GM18951 (cell line): ENCODE results near the gene DNAH11.

Source experiments
- POLR2A ChIP-seq: IDR thresholded peaks from 4 replicates; pipeline ENCODE4 v1.6.1; 2011; ENCODE audit warnings: mild to moderate bottlenecking; ENCODE audit not compliant: insufficient read length, insufficient read depth; ENCODE audit errors: extremely low read depth
- in situ Hi-C: fragments of 300-500 bp; cut with MboI; formaldehyde crosslinking; loops from one replicate; pipeline ENCODE4 v1.12.0; 2022; ENCODE audit warnings: low sequenced_read_pairs, mixed read lengths, inconsistent platforms; ENCODE audit not compliant: unreplicated experiment

Gene DNAH11

DNA sequence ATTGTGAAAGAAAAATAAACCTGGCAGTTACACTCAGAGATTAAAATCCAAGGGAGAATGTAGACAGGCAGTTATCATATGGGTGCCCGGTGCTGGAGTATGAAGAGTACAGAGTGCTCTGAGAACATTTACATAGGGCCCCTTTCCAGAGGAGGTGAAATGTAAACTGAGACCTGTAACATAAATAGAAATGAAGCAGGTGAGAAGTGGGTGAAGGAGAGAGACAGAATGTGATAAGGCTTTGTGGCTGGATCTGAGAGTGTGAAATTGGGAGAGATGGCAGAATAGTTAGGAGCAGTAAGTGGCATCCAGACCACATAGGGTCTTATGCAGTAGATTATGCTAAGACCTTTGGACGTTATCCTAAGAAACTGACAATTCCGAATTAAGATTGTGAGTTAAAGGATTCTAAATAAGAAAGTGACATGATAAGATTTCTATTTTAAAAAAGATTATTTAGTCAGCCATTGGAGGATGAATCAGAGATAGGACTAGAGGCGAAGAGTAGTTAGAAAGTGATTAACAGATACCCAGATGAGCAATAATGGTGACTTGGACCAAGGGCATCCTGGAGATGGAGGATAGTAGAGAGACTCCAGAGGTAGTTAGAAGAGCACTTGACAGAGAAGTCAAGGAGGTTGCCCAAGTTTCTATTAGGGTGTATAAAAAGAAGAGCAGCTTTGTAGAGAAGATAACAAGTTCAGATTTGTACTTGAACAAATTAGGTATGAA lies 36.7 kb downstream of the DNAH11 start:
- in situ Hi-C loops = no loop called here
- TF ChIP-seq POLR2A = no peak

DNA sequence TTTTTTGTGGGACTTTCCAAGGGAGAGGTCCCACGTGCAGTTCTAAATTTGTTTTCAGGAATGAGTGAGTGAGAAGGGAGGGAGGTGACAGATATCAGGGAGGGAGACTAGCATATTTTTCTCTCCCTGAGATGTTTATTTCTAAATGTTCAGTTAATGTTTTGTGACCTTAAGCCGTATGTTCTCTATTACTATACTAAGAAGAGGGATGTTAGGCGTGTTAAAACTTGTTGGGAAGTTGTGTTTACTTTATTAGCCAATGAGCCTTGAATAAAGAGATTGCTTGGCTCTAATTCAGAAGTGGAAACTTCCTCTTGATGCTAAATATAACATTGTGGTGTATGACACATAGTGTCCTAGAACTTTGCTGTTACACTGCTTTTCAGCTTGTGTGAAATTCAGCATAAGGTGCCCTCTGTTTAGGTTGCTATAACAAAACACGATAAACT lies 37.3 kb downstream of the DNAH11 start:
- no peak for TF ChIP-seq POLR2A
- in situ Hi-C loops = no loop called here

DNA sequence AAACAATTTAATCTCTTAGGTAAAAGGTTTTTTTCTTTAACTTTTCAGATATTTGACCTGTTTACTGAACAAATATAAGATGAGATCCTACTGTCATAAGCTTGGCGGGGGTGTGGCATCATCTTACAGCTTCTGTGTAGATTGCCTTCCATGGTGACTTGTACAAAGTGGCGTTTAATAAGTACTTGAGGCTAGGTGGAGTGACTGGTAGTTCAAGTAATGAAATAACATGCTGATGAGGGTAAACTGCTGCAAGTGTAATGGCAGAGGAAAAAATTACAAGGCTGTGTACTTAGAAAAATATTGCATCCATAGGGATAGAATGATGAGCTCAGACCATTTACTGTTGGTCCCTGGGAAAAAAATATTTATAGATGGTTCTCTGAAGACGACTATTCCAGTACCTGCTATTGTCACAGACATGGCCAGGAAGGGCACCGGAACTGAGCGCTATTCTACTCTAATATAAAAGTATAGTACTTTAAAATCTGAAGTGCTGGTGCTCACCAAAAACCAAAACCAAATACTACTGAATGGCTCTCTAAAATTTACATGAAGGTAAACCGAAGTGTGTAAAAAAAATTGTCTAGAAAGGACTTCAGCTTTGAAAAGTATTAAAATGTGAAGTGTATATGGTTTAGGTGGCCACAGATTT lies 42.4 kb downstream of the DNAH11 start:
- TF ChIP-seq POLR2A = no peak
- in situ Hi-C loops = no loop called here

DNA sequence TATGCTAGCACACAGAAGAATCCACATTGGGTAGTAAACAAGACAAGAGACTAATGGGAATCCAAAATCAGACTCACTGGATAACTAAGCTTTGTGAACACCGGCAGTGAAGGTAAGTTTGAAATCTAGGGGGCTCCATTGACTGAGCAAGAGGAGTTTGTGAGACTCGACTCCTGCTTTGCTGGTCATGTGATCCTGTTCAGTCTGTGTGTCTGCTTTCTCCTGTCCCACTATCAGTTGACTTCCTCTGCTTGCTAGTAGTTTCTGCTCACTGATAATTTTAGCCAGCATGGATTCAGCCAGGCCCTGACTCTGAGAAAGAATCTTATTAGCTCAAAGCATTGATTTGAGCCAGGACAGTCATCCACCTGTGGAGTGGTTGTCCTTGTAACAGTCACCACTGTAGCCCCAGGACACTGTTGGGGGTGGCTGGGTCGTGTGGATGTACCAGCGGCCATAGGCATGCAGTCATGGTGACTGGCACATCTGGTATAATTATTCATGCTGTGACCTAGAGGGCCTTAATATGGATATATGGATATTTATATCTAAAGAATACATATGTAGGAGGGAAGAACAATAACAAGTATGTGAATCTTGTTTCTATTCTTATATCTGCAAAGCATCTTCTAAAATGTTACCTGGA lies 44.4 kb downstream of the DNAH11 start:
- in situ Hi-C loops = no loop called here
- no peak for TF ChIP-seq POLR2A

DNA sequence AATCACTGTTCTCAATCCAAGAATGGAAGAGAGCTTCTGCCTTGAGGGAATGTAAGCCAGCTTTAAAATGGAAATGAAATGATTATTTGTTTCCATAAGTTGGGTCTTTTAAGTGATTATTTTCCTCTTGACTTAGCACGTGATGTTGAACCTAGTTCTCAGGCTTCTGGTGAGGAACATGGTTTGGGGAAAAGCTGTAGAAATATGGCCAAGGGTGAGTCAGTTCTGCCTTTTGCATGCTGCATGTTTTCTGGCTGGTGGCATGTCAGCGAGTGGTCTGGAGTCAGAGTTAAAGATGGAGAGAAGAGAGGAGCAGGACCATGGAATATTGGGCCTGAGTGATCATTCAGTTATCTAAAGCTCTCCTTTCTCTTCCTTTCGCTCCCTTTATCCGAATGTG lies 54.0 kb downstream of the DNAH11 start:
- in situ Hi-C loops = no loop called here
- TF ChIP-seq POLR2A = no peak

DNA sequence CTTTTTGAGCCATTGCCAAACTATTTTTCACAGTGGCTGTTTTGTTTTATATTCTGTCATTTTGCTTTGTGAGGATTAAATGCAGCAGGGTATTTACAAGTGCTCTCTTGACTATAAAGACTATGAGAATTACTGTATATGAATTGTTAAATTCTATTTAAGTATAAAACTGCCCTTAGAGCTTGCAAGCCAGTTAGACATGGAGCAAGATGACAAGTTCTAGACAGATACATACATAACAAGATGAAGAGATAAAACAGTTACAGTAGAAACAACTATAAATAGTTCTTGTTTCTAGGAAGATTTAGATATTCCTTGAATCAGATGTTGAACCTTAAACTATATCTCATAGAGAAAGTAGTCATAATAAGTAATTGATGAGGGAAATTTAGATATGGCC lies 60.6 kb downstream of the DNAH11 start:
- no peak for TF ChIP-seq POLR2A
- in situ Hi-C loops = no loop called here

DNA sequence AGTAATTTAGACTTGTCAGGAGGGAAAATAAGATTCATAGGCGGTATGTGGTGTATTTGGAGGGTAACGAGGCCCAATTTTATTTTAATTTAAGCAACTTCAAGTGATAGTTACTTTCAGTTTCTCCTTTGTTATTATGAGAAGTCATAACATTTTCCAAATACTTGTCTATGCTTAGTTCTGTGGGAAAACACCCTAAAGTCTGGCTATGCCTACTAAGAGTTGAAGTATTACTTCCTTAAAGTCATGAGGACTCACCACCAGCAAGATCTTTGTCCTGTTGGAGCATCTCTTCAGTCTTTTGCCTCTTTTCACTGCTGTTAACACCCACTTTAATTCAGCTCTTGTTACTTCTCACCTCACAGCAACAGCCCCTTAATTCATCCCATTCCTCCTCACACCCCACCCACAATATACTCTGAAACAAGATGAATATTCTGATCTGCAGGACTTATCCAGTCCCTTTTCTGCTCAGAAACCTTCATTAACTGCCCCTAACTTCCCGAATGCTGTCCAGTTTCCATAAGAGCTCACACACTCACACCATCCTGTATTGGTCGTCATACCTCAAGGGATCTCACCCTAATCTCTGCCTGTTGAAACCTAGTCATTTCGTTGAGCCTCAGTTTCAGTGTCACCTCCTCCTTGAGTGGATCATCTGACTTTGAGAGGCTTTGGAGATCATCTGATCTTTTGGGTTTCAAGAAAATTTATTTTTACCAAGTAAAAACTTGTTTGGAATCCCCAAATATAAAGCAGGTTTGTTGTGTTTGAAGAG lies 61.3 kb downstream of the DNAH11 start:
- in situ Hi-C loops = no loop called here
- TF ChIP-seq POLR2A = no peak

DNA sequence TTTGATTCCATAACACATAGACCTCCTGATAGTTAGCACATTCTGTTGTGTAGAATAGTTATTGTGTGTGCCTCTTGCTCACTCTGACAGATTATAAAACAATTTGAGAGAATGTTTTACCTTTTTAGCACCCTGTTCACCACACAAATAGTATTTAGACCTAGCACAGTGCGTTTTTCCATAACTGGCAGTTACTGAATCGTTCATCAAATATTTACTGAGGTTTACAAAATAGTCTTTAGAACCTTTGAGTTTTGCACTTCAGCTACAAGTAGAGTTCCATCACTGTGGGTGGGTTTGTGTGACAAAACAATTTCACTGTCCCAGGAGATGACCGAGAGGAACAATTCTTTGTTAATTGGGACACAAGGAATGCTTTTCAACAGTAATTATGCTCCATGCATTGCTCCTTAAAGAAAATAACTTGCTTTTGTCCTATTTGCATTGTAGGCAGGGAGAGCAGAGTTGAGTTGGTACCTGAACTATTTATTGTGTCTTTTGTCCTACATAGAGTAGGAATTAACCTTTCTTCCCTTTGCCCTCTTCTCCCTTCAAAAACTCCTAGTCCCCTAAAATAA lies 62.3 kb downstream of the DNAH11 start:
- TF ChIP-seq POLR2A = no peak
- in situ Hi-C loops = no loop called here

DNA sequence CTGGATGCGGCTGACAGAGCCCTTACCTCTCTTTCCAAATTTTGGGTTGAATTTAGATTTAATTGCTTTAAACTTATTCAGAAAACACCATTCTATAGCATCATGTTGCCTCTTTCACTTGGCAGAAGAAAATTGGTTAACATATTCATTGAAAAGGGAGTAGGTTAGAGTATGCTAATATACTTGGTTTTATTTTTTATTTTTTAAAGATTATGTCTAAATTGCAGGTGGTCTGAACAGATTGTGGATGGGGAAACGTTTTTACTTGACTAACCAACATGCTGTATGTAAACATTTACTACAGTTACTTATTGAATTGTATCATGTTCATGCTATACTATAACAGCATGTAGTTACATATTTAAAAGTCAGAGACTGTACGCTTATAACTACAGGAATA lies 65.6 kb downstream of the DNAH11 start:
- no peak for TF ChIP-seq POLR2A
- in situ Hi-C loops = no loop called here

DNA sequence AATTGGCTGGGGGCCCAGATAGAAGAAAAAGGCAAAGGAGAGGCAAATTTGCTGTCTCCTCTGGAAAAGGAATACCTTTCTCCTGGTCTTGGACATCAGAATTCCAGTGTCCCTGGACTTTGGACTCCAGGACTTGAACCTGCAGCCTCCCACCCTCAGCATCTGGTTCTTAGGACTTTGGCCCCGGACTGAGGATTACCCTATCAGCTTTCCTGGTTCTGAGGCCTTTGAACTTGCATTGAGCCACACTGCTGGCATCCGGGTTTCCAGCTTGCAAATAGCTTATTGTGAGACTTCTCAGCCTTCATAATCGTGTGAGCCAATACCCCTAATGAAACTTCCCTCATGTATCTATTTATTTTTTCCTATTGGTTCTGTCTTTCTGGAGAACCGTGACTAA lies 68.3 kb downstream of the DNAH11 start:
- no peak for TF ChIP-seq POLR2A
- in situ Hi-C loops = no loop called here

DNA sequence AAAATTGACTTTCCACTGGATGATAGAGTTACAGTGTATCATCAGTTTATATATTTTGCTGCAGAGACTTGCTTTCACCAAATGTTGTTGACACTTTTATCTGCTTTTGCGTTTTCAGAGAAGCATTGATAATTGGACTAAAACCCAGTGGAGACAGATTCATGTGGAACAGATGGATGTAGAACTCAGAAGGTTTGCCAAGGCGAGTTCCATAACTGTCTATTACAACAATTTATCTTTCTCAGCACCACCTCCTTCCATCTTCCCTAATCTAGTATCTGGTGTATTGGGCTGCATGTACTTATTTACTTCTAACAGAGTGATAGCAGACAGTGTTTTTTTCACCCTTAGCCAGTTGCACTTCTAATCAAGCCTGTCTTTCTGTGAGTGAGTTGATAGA lies 73.3 kb downstream of the DNAH11 start:
- TF ChIP-seq POLR2A = no peak
- in situ Hi-C loops = no loop called here

DNA sequence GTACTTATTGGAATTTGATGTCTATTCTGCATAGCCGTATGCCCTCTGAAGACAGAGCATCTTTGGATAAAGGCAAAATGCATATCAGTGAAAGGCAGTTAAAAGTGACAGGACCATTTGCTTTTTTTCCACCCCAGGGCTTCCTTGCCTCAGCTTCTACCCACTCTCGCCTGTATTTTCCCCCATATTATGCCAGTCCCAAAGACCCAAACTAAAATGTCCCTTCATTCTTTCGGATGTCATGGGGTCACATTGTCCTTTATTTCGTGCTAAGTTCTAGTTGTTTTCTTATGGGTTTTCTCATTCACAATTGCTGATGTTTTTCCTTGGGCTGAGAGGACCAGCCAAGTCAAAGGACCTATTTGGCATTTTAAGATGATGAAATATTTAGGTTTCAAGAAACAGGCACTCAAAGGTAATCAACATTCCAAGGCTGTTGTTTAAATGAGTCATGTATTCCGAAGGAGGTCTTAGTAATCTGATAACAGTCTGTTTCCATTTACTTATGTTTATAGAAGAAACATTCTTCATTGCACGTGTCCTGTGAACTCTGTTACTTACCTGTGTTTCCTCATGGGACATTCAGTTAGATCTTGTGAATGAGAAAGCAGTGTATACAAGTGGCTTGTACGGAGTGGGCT lies 74.1 kb downstream of the DNAH11 start:
- no peak for TF ChIP-seq POLR2A
- in situ Hi-C loops = no loop called here
